Neural progenitor cell (in vitro differentiated cells): ENCODE data around the gene UTS2B. TPM values are rescaled to one million over a fixed set of nuclear protein-coding genes. Genes with fewer than 3 reads are reported as not detected.

Experiments used
- DNase-seq: peaks from one replicate; pipeline ENCODE4 v3.0.0-alpha.2; 2016; ENCODE audit warnings: low spot score
- H2AFZ ChIP-seq: fragments of 200-600 bp; sonication (generic); replicated peaks from 2 replicates; pipeline ENCODE4 v1.6.1; 2016; ENCODE audit warnings: antibody characterized with exemption
- H3F3A ChIP-seq: fragments of 200-600 bp; sonication (generic); 2 replicates; pipeline ENCODE4 v1.6.1; 2016; ENCODE audit warnings: antibody characterized with exemption, low read depth
- H3K27ac ChIP-seq: fragments of 200-600 bp; sonication (generic); 2 replicates; pipeline ENCODE4 v1.5.1; 2016; ENCODE audit warnings: mild to moderate bottlenecking
- H3K27me3 ChIP-seq: fragments of 200-600 bp; sonication (generic); 2 replicates; pipeline ENCODE4 v1.6.1; 2016; ENCODE audit warnings: mild to moderate bottlenecking, moderate library complexity
- H3K36me3 ChIP-seq: fragments of 200-600 bp; sonication (generic); 2 replicates; pipeline ENCODE4 v1.5.1; 2016
- H3K4me1 ChIP-seq: fragments of 200-600 bp; sonication (generic); 2 replicates; pipeline ENCODE4 v1.6.1; 2016; ENCODE audit warnings: mixed run types
- H3K4me2 ChIP-seq: fragments of 200-600 bp; sonication (generic); 2 replicates; pipeline ENCODE4 v1.6.1; 2016
- H3K4me3 ChIP-seq: fragments of 200-600 bp; sonication (generic); 2 replicates; pipeline ENCODE4 v1.5.1; 2016
- H3K79me2 ChIP-seq: fragments of 200-600 bp; sonication (generic); 2 replicates; pipeline ENCODE4 v1.6.1; 2016; ENCODE audit warnings: low read depth
- H3K9ac ChIP-seq: fragments of 200-600 bp; sonication (generic); 2 replicates; pipeline ENCODE4 v1.6.1; 2016
- H3K9me3 ChIP-seq: fragments of 200-600 bp; sonication (generic); 2 replicates; pipeline ENCODE4 v1.5.1; 2016; ENCODE audit warnings: low read depth
- H4K20me1 ChIP-seq: fragments of 200-600 bp; sonication (generic); 2 replicates; pipeline ENCODE4 v1.6.1; 2016; ENCODE audit warnings: low read depth
- H3K27ac Mint-ChIP-seq: 3 replicates; pipeline ENCODE4 v1.8.0; 2021; ENCODE audit warnings: mixed read lengths
- H3K27me3 Mint-ChIP-seq: 2 replicates; pipeline ENCODE4 v1.8.0; 2022; ENCODE audit warnings: low read depth, mild to moderate bottlenecking, inconsistent platforms, moderate library complexity, mixed read lengths; ENCODE audit not compliant: insufficient read depth
- H3K36me3 Mint-ChIP-seq: 3 replicates; pipeline ENCODE4 v1.8.0; 2021; ENCODE audit warnings: mixed read lengths
- H3K4me1 Mint-ChIP-seq: 3 replicates; pipeline ENCODE4 v1.8.0; 2021; ENCODE audit warnings: mixed read lengths
- H3K4me3 Mint-ChIP-seq: 3 replicates; pipeline ENCODE4 v1.8.0; 2021; ENCODE audit warnings: mild to moderate bottlenecking, moderate library complexity, mixed read lengths
- H3K9me3 Mint-ChIP-seq: 3 replicates; pipeline ENCODE4 v1.8.0; 2020; ENCODE audit warnings: mixed read lengths
- EZH2 ChIP-seq: fragments of 200-600 bp; sonication (generic); IDR thresholded peaks from 2 replicates; pipeline ENCODE4 v1.6.1; 2017; ENCODE audit warnings: antibody characterized with exemption, mild to moderate bottlenecking, moderate library complexity
- EZH2phosphoT487 ChIP-seq: fragments of 200-600 bp; sonication (generic); IDR thresholded peaks from 2 replicates; pipeline ENCODE4 v1.6.1; 2017; ENCODE audit warnings: antibody characterized with exemption
- total RNA-seq: library from RNA; depleted of rRNA; stranded (reverse); fragments of >200 nt; gene quantifications from 2 replicates; pipeline ENCODE4 v1.2.3, GENCODE V29; 2015; ENCODE audit warnings: low replicate concordance
- TF ChIP-seq, protein P1 (sequence below): fragments of 200-600 bp; sonication (generic); IDR thresholded peaks from 2 replicates; pipeline ENCODE4 v1.5.1; 2017; ENCODE audit warnings: antibody characterized with exemption, mild to moderate bottlenecking

Gene UTS2B
- total RNA-seq, 1 donor from 2014 or later = not detected

DNA sequence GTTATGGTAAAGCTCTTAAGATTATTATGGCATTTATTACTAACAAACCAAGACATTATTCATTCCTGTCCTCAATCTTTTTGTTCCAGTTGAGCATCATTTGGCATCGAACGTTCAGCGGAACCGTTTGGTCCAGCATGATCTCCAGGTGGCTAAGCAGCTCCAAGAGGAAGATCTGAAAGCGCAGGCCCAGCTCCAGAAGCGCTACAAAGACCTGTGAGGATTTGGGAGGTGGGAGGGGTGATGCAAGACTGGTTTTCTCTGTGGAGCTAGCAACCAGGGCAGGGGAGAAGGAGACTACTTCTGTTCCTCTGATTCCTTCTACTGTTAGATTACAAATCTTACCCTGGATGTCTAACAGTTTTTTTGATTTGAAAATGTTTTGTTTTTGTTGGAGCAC is 27.6 kb upstream of the UTS2B start:
- H3K27ac Mint-ChIP-seq = no peak overlapping the region
- no peak overlapping the region for H3K27ac ChIP-seq

DNA sequence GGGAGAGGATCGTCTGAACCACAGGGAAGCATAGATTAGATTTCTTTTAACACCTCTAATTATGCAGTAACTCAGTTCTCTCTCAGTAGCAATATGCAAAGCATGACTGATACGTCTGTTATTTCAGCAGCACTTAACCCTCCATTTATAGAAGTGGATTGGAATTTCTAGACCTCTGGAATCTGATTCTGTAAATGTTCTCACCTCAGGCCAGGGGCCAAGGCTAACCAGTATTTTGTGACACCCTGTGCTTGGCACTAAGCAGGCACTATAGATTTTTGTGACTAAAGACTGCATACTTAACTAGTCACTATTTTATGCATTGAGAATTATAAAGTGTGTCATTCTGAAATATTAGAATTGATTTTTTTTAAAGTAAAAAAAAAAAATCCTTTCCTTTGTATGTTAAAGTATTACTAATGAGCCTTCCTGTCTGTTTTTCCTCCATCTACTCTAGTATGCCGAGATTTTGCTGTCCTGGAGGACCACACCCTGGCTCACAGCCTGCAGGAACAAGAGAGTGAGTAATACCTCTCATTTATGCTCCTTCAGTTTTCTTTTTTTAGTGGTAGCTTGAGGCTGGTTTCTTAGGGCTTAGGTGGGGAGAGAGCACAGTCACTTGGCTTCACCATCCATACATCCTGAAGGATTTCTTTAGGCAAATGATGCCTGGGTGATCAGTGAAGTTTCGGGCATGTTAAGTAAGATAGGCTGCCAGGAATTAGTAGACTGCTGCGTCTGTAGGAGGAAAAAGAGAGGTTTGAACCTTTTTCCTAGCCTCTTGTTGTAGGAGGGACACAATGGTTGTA is 26.5 kb upstream of the UTS2B start:
- Histone ChIP-seq H3K27ac (no peak overlapping the region), H3K4me2 (no peak overlapping the region), H3K4me3 (no peak overlapping the region), H3K4me1 (peaks cover 29% of the 10 kb centered on the region), H3F3A (no peaks in the 10 kb centered on the region), H4K20me1 (no peaks in the 10 kb centered on the region), H2AFZ (no peak overlapping the region), H3K79me2 (peaks cover 48% of the 10 kb centered on the region), H3K9ac (no peak overlapping the region), H3K9me3 (no peaks in the 10 kb centered on the region), H3K27me3 (no peaks in the 10 kb centered on the region), H3K36me3 (peaks cover 4% of the 10 kb centered on the region)
- no peak overlapping the region for H3K27ac Mint-ChIP-seq
- no peaks in the 10 kb centered on the region for H3K9me3 Mint-ChIP-seq
- peaks cover 43% of the 10 kb centered on the region for H3K36me3 Mint-ChIP-seq
- DNase-seq = no peak
- TF ChIP-seq EZH2phosphoT487 = no peak
- TF ChIP-seq, protein P1, sequence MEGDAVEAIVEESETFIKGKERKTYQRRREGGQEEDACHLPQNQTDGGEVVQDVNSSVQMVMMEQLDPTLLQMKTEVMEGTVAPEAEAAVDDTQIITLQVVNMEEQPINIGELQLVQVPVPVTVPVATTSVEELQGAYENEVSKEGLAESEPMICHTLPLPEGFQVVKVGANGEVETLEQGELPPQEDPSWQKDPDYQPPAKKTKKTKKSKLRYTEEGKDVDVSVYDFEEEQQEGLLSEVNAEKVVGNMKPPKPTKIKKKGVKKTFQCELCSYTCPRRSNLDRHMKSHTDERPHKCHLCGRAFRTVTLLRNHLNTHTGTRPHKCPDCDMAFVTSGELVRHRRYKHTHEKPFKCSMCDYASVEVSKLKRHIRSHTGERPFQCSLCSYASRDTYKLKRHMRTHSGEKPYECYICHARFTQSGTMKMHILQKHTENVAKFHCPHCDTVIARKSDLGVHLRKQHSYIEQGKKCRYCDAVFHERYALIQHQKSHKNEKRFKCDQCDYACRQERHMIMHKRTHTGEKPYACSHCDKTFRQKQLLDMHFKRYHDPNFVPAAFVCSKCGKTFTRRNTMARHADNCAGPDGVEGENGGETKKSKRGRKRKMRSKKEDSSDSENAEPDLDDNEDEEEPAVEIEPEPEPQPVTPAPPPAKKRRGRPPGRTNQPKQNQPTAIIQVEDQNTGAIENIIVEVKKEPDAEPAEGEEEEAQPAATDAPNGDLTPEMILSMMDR = no peak
- TF ChIP-seq EZH2 = no peak
- no peaks in the 10 kb centered on the region for H3K27me3 Mint-ChIP-seq
- H3K4me1 Mint-ChIP-seq = peaks cover 4% of the 10 kb centered on the region
- no peak overlapping the region for H3K4me3 Mint-ChIP-seq

More for the DNA sequence above, 27.6 kb upstream of the UTS2B start:
- Histone ChIP-seq H2AFZ (no peak overlapping the region), H3K9ac (no peak overlapping the region), H3K9me3 (no peaks in the 10 kb centered on the region), H3K36me3 (peaks cover 4% of the 10 kb centered on the region), H3K79me2 (peaks cover 37% of the 10 kb centered on the region), H3K4me3 (no peak overlapping the region), H3K4me1 (peaks cover 23% of the 10 kb centered on the region), H3K27me3 (no peaks in the 10 kb centered on the region), H3F3A (no peaks in the 10 kb centered on the region), H3K4me2 (no peak overlapping the region), H4K20me1 (no peaks in the 10 kb centered on the region)
- TF ChIP-seq, protein P1 = no peak
- TF ChIP-seq EZH2 (no peak), EZH2phosphoT487 (no peak)
- no peak for DNase-seq
- peaks cover 47% of the 10 kb centered on the region for H3K36me3 Mint-ChIP-seq
- H3K27me3 Mint-ChIP-seq = no peaks in the 10 kb centered on the region
- no peak overlapping the region for H3K4me3 Mint-ChIP-seq
- peaks cover 4% of the 10 kb centered on the region for H3K4me1 Mint-ChIP-seq
- H3K9me3 Mint-ChIP-seq = no peaks in the 10 kb centered on the region

DNA sequence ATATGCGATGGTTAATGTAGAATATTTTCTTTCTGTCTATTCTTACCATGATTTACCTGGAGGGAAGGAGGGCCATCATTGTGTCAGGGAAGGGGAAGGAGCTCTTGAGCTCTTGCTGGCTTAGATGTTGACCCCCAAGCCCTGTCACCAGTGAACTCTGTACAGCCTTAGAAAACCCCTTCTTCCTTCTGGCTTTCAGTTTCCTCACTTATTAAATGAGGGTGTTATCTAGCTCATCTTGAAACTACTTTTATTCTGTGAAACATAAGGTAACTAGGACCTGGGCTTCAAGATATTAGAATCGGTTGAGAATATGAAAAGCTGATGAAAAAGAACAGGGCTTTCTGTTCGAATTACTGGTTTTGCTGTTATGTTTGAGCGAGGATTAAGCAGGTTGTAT is 25.1 kb upstream of the UTS2B start:
- Histone ChIP-seq H3K79me2 (peaks cover 62% of the 10 kb centered on the region), H3K9ac (no peak overlapping the region), H3K4me2 (no peak overlapping the region), H3K27ac (no peak overlapping the region), H3K36me3 (peaks cover 2% of the 10 kb centered on the region), H4K20me1 (no peaks in the 10 kb centered on the region), H3K4me1 (peaks cover 26% of the 10 kb centered on the region), H3K4me3 (no peak overlapping the region), H3K9me3 (no peaks in the 10 kb centered on the region), H3K27me3 (no peaks in the 10 kb centered on the region), H2AFZ (no peak overlapping the region), H3F3A (no peaks in the 10 kb centered on the region)
- TF ChIP-seq, protein P1 = no peak
- no peak for TF ChIP-seq EZH2phosphoT487
- TF ChIP-seq EZH2 = no peak
- H3K4me3 Mint-ChIP-seq = no peak overlapping the region
- no peak overlapping the region for H3K27ac Mint-ChIP-seq
- H3K9me3 Mint-ChIP-seq = peaks cover 2% of the 10 kb centered on the region
- peaks cover 2% of the 10 kb centered on the region for H3K27me3 Mint-ChIP-seq
- peaks cover 5% of the 10 kb centered on the region for H3K4me1 Mint-ChIP-seq
- peaks cover 36% of the 10 kb centered on the region for H3K36me3 Mint-ChIP-seq
- no peak for DNase-seq
